Pancreas (tissue), 10 donors: ENCODE data around the gene GPR45. TPM values are rescaled to one million over a fixed set of nuclear protein-coding genes. Genes with fewer than 3 reads are reported as not detected.

ENCODE experiments used
- ATAC-seq, 4 donors: fragments of 200-7000 bp; cut with Tn5 transposase; one replicate each; pipeline versions ENCODE4 v1.8.0 to v1.9.1; 2020; ENCODE audit warnings: mild to moderate bottlenecking in 4 of 4, moderate library complexity in 4 of 4
- DNase-seq, 6 donors: peaks; one replicate each; pipeline ENCODE4 v3.0.0-alpha.2; 2020
- FAIRE-seq: peaks from 2 replicates; lab custom pipeline; 2012; peaks lifted over from hg19 to GRCh38; lab: Jason Lieb, UNC
- H3K27ac ChIP-seq, 4 donors: fragments of 200-600 bp; sonication (generic); 1 replicate in 3 of 4; 2 replicates in 1 of 4; pipeline versions ENCODE4 v1.5.0 to v1.8.0; 2020
- H3K27me3 ChIP-seq, 4 donors: fragments of 200-600 bp; one replicate each; pipeline ENCODE4 v1.8.0; 2021
- H3K36me3 ChIP-seq, 3 donors: fragments of 200-600 bp; sonication (generic) in 1 of 3; one replicate each; pipeline versions ENCODE4 v1.5.0 to v1.8.0; 2020 to 2021
- H3K4me1 ChIP-seq, 3 donors: fragments of 200-600 bp; one replicate each; pipeline ENCODE4 v1.8.0; 2021
- H3K4me3 ChIP-seq, 4 donors: fragments of 200-600 bp; sonication (generic) in 2 of 4; one replicate each; pipeline versions ENCODE4 v1.5.0 to v1.8.0; 2020 to 2021
- H3K9me3 ChIP-seq, 4 donors: fragments of 200-600 bp; one replicate each; pipeline ENCODE4 v1.8.0; 2021
- WGBS, 2 donors: extraction: QIAGEN DNeasy Blood & Tissue Kit; methylation state at CpG; one replicate each; pipeline ENCODE4 v1.1.7; 2013; 5-methylcytosine and 5-hydroxymethylcytosine counted together
- intact Hi-C, 3 donors: fragments of 100-400 bp; cut with DNase I; formaldehyde crosslinking; loops; one replicate each; pipeline versions ENCODE4 v1.11.1 to v1.14.2; 2022
- polyA plus RNA-seq, 2 donors: library from polyadenylated mRNA; stranded (reverse); fragments of 200-250 nt; gene quantifications; one replicate each; pipeline ENCODE4 v1.2.3, GENCODE V29; 2013
- total RNA-seq, 6 donors: library from RNA; stranded (reverse); fragmentation: NEBNext Ultra II Directional in 4 of 6; extraction: Animal tissue kit (Norgen Biotek cat#: 25700) in 4 of 6; gene quantifications; one replicate each; pipeline versions ENCODE4 v1.2.1 to v1.2.4, GENCODE V29; 2021 to 2023
- TF ChIP-seq, protein P1 (sequence below), 4 donors: fragments of 200-600 bp; sonication (generic) in 3 of 4; IDR thresholded peaks; one replicate each; pipeline versions ENCODE4 v1.5.0 to v1.8.0; 2021; ENCODE audit warnings: antibody characterized with exemption in 4 of 4
- donor health status: healthy with polysubstance abuse.
- donor health status: DM: no; HTN: no; CAD: no; lungs with moderate emphysema.
- donor health status: DM: no; HTN: no; CAD: no.
- donor health status: control.
- donor health status: control.
- donor health status: Bipolar disorder and iron deficiency.
- donor health status: DM: yes; HTN: yes; CAD: no.
- donor health status: DM: no; HTN: no; CAD: no.
- donor health status: DM: no; HTN: no; CAD: no.
- donor health status: DM: yes; HTN: yes; CAD: no.

GPR45 gene
- total and polyA plus RNA-seq, 8 donors = 0.09 TPM; not detected in 7

DNA sequence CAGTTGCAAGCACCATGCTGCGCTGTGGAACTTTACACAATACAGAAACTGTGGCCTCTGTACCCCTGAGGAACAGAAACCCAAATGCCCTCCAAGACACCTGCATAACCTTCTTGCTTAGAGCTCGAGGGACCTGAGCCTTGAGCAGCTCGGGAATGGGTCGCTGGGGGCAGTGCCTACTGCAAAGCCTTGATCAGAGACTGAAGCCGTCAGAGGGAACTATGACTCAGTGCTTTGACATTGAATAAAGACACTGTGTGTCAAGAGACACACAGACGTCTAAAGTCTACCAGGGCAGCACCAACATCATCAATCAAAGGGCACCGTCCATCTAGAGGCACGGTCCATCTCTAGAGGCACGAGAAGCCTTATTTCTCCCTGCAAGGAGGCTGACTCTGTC lies 30.6 kb downstream of the GPR45 start:
- H3K36me3 ChIP-seq = peaks cover 12 to 66% (median 14%) of the 10 kb centered on the region in 3 donors
- WGBS, 2 donors = 83 to 88% methylated on average over 9 of the region's 9 CpGs
- no peaks in the 10 kb centered on the region for H3K9me3 ChIP-seq
- H3K27ac ChIP-seq = no peak overlapping the region
- no peak for ATAC-seq
- no peak overlapping the region for H3K4me3 ChIP-seq
- TF ChIP-seq, protein P1, sequence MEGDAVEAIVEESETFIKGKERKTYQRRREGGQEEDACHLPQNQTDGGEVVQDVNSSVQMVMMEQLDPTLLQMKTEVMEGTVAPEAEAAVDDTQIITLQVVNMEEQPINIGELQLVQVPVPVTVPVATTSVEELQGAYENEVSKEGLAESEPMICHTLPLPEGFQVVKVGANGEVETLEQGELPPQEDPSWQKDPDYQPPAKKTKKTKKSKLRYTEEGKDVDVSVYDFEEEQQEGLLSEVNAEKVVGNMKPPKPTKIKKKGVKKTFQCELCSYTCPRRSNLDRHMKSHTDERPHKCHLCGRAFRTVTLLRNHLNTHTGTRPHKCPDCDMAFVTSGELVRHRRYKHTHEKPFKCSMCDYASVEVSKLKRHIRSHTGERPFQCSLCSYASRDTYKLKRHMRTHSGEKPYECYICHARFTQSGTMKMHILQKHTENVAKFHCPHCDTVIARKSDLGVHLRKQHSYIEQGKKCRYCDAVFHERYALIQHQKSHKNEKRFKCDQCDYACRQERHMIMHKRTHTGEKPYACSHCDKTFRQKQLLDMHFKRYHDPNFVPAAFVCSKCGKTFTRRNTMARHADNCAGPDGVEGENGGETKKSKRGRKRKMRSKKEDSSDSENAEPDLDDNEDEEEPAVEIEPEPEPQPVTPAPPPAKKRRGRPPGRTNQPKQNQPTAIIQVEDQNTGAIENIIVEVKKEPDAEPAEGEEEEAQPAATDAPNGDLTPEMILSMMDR (IDR thresholded peaks at IDR 0.05) = no peak
- no peaks in the 10 kb centered on the region for H3K27me3 ChIP-seq
- no peak for DNase-seq
- no peaks in the 10 kb centered on the region for H3K4me1 ChIP-seq
- intact Hi-C loops = no loop called here
- FAIRE-seq = no peak

DNA sequence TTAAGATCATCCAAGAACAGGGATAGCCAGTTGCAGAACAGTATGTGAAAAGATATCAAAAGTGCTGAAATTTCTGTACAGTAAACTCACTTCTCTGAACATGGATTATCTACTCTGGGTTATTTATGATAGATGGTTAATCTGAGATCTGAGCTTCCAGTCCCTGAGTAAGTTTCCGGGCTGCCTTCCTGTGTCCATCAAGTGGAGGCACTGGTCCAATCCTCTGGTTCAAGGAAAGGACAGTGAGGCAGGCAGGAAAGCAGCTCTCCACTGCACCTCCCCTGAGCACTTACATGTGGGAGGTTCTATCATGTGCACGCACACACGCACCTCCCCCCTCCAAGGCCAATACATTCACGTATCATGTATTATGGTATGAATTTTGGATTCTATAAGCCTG lies 32.5 kb downstream of the GPR45 start:
- FAIRE-seq (no peak), DNase-seq (no peak), ATAC-seq (no peak)
- Histone ChIP-seq H3K27me3 (no peaks in the 10 kb centered on the region), H3K4me3 (no peak overlapping the region), H3K4me1 (no peaks in the 10 kb centered on the region), H3K9me3 (no peaks in the 10 kb centered on the region), H3K27ac (no peak overlapping the region), H3K36me3 (peaks cover 13 to 59% (median 13%) of the 10 kb centered on the region in 3 donors)
- 84 to 90% methylated on average over 4 of the region's 4 CpGs for WGBS, 2 donors
- TF ChIP-seq, protein P1 (IDR thresholded peaks at IDR 0.05) = no peak
- intact Hi-C loops = no loop called here

DNA sequence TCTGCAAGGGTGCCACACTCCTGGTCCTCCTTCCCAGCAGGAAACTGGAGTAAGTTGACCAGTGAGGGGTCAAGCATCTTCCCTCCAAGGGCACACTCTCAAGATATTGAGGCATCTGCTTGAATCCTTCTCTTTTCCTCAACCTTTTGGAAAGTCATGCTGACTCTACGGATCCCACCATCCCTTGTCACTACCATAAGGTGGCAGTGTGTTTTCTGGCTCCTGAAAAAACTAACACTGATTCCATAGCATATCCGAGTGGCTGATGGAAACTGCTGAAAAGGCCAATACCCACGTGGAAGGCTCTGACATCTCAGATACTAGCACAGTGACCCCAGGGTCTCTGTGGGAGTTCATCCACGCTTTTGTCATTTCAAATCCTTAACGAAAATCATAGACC lies 37.1 kb downstream of the GPR45 start:
- Histone ChIP-seq H3K27me3 (no peaks in the 10 kb centered on the region), H3K27ac (no peak overlapping the region), H3K36me3 (peaks cover 7 to 48% (median 9%) of the 10 kb centered on the region in 3 donors), H3K4me3 (no peak overlapping the region), H3K4me1 (no peaks in the 10 kb centered on the region), H3K9me3 (no peaks in the 10 kb centered on the region)
- DNase-seq (no peak), FAIRE-seq (no peak), ATAC-seq (no peak)
- 74 to 76% methylated on average over 5 of the region's 5 CpGs for WGBS, 2 donors
- TF ChIP-seq, protein P1 (IDR thresholded peaks at IDR 0.05) = no peak
- intact Hi-C loops = no loop called here

DNA sequence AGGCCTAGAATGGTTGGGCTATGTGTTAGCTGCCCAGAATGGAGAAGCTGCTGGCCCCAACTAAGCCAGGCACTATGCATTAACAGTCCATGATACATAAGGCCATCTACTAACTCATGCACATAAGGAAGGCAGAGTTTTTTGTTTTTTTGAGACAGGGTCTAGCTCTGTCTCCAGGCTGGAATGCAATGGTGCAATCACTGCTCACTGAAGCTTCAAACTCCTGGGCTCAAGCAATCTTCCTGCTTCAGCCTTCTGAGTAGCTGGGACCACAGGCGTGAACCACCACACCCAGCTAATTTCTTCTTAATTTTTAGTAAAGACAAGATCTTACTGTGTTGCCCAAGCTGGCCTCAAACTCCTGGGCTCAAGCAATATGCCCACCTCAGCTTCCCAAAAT lies 37.6 kb downstream of the GPR45 start:
- ATAC-seq (no peak), FAIRE-seq (no peak), DNase-seq (no peak)
- Histone ChIP-seq H3K4me1 (no peaks in the 10 kb centered on the region), H3K9me3 (no peaks in the 10 kb centered on the region), H3K4me3 (no peak overlapping the region), H3K27me3 (no peaks in the 10 kb centered on the region), H3K27ac (no peak overlapping the region), H3K36me3 (peaks cover 9 to 52% (median 9%) of the 10 kb centered on the region in 3 donors)
- 92 to 100% methylated on average over 1 of the region's 1 CpG for WGBS, 2 donors
- TF ChIP-seq, protein P1 (IDR thresholded peaks at IDR 0.05) = no peak
- intact Hi-C loops = no loop called here

DNA sequence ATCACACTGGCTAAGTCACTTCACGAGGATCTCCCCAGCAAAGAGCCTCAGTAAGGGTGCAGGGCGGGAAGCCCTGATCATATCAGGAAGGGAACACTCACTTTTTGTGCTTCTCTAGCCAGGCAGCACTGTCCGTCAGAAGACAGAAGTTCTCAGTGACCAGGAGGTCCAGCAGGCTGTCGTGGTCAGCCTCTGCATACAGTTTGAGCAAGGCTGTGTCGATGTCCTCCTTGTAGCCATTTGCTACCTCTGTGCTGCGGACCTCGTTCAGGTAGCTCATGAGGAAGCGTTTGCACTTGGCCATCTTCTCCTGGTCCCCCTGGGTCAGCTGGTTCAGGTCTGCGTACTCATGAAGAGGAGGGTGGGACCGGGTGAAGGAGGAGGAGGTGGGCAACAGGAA lies 38.7 kb downstream of the GPR45 start:
- H3K4me3 ChIP-seq = no peak overlapping the region
- intact Hi-C loops = no loop called here
- 87 to 88% methylated on average over 10 of the region's 10 CpGs for WGBS, 2 donors
- no peaks in the 10 kb centered on the region for H3K9me3 ChIP-seq
- no peaks in the 10 kb centered on the region for H3K27me3 ChIP-seq
- H3K27ac ChIP-seq = no peak overlapping the region
- H3K4me1 ChIP-seq = no peaks in the 10 kb centered on the region
- peaks cover 2 to 51% (median 9%) of the 10 kb centered on the region in 3 donors for H3K36me3 ChIP-seq
- DNase-seq (no peak), ATAC-seq (no peak), FAIRE-seq (no peak)
- TF ChIP-seq, protein P1 (IDR thresholded peaks at IDR 0.05) = no peak
